Measurements from ENCODE around the gene NFKBIE. TPM values are rescaled to one million over a fixed set of nuclear protein-coding genes. Genes with fewer than 3 reads are reported as not detected.

Gene NFKBIE
- polyA plus RNA-seq, 1 donor from 2014 or later: 16.8 TPM

GRCh38 chr6:44265722-44266233 is 427 bp upstream of the NFKBIE start:
- H3K9me3 ChIP-seq (ENCODE audit: low read length): no peaks in the 10 kb centered on the region
- peaks cover 14% of the 10 kb centered on the region for H3K79me2 ChIP-seq (replicated peaks; ENCODE audit: insufficient read depth, low read length)
- peak overlapping the region; percentile 96 for H3K4me3 ChIP-seq (ENCODE audit: low read length)
- no peaks in the 10 kb centered on the region for H3K36me3 ChIP-seq (ENCODE audit: insufficient read depth, low read length)
- no peaks in the 10 kb centered on the region for H3K9me2 ChIP-seq (ENCODE audit: insufficient read depth, low read length)
- peak overlapping the region; percentile 44 for H3K27ac ChIP-seq (ENCODE audit: low read length)
- no peak overlapping the region for H2AFZ ChIP-seq (ENCODE audit: low read depth, low read length)
- no peak overlapping the region for H3K4me2 ChIP-seq (ENCODE audit: low read length)
- TF ChIP-seq EP300 (conservative IDR thresholded peaks at IDR 0.05; ENCODE audit: poor library complexity, severe bottlenecking): no peak
- TF ChIP-seq MXI1 (conservative IDR thresholded peaks at IDR 0.05; ENCODE audit: poor library complexity, severe bottlenecking): no peak
- no peak for TF ChIP-seq POLR2AphosphoS5 (IDR thresholded peaks at IDR 0.05)
- TF ChIP-seq RAD21 (conservative IDR thresholded peaks at IDR 0.05): no peak
- no peak for TF ChIP-seq REST (IDR thresholded peaks at IDR 0.05; ENCODE audit: borderline replicate concordance)
- no peak for TF ChIP-seq EZH2 (IDR thresholded peaks at IDR 0.05; ENCODE audit: borderline replicate concordance, insufficient read depth, low read length, poor library complexity, severe bottlenecking)
- no peak for TF ChIP-seq TAF1 (IDR thresholded peaks at IDR 0.05; ENCODE audit: low read depth)
- peak overlapping the region; percentile 79 for H3K9ac ChIP-seq (ENCODE audit: low read length)
- peaks cover 4% of the 10 kb centered on the region for H4K20me1 ChIP-seq (ENCODE audit: insufficient read depth)
- no peaks in the 10 kb centered on the region for H3F3A ChIP-seq (ENCODE audit: insufficient read depth, low read length, poor library complexity, severe bottlenecking)
- no peaks in the 10 kb centered on the region for H3K27me3 ChIP-seq (ENCODE audit: insufficient read depth, low read depth, low read length)

- Histone ChIP-seq H3K9me2 (ENCODE audit: insufficient read depth, low read length) (no peaks in the 10 kb centered on the region), H4K20me1 (ENCODE audit: insufficient read depth) (peaks cover 4% of the 10 kb centered on the region), H3K27me3 (ENCODE audit: insufficient read depth, low read depth, low read length) (no peaks in the 10 kb centered on the region), H3K36me3 (ENCODE audit: insufficient read depth, low read length) (no peaks in the 10 kb centered on the region), H3K9me3 (ENCODE audit: low read length) (no peaks in the 10 kb centered on the region), H3K4me3 (ENCODE audit: low read length) (peak overlapping the region; percentile 96), H3F3A (ENCODE audit: insufficient read depth, low read length, poor library complexity, severe bottlenecking) (no peaks in the 10 kb centered on the region), H2AFZ (ENCODE audit: low read depth, low read length) (peak overlapping the region; percentile 48), H3K27ac (ENCODE audit: low read length) (peak overlapping the region; percentile 69), H3K79me2 (replicated peaks; ENCODE audit: insufficient read depth, low read length) (peaks cover 14% of the 10 kb centered on the region), H3K4me2 (ENCODE audit: low read length) (peak overlapping the region; percentile 95), H3K9ac (ENCODE audit: low read length) (peak overlapping the region; percentile 79)
- TF ChIP-seq POLR2AphosphoS5 (IDR thresholded peaks at IDR 0.05) (no peak), EZH2 (IDR thresholded peaks at IDR 0.05; ENCODE audit: borderline replicate concordance, insufficient read depth, low read length, poor library complexity, severe bottlenecking) (no peak), CTCF (IDR thresholded peaks at IDR 0.05; ENCODE audit: poor library complexity, severe bottlenecking) (no peak)
Observed at GRCh38 chr6:44264154-44265006, 971 bp downstream of the NFKBIE start.
